Measurements from ENCODE around the gene TMEM255B.

The TMEM255B gene

DNA sequence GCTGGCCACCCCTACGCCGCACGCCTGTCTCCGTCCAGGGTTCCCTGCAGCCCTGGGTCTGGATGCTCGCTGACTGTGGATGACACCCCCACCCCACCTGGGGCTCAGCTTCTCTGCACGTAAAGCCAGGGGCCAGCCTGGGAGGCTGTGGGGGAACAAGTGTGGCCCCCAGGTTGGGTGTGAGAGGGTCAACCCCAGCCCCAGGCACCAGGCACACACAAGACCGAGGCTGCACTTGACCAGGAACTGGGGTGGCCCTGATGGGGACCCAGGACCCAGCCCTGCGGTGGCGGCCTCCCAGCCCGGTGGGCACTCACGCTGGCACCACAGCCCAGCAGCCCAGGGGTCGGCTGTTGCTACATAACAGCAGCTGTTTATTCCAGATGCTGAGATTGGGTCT is 63.2 kb downstream of the TMEM255B start:
- H3K36me3 ChIP-seq (ENCODE audit: insufficient read depth, low read length): peaks cover 58% of the 10 kb centered on the region
- no peak for TF ChIP-seq EZH2 (IDR thresholded peaks at IDR 0.05; ENCODE audit: borderline replicate concordance, low read length)
- TF ChIP-seq, protein P1, sequence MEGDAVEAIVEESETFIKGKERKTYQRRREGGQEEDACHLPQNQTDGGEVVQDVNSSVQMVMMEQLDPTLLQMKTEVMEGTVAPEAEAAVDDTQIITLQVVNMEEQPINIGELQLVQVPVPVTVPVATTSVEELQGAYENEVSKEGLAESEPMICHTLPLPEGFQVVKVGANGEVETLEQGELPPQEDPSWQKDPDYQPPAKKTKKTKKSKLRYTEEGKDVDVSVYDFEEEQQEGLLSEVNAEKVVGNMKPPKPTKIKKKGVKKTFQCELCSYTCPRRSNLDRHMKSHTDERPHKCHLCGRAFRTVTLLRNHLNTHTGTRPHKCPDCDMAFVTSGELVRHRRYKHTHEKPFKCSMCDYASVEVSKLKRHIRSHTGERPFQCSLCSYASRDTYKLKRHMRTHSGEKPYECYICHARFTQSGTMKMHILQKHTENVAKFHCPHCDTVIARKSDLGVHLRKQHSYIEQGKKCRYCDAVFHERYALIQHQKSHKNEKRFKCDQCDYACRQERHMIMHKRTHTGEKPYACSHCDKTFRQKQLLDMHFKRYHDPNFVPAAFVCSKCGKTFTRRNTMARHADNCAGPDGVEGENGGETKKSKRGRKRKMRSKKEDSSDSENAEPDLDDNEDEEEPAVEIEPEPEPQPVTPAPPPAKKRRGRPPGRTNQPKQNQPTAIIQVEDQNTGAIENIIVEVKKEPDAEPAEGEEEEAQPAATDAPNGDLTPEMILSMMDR (IDR thresholded peaks at IDR 0.05; ENCODE audit: low read length): no peak
- no peaks in the 10 kb centered on the region for H3K9me3 ChIP-seq (ENCODE audit: low read length)
- H3K4me2 ChIP-seq (ENCODE audit: low read length): no peak overlapping the region
- H3K79me2 ChIP-seq (ENCODE audit: insufficient read depth, low read length): no peaks in the 10 kb centered on the region
- H3K4me1 ChIP-seq (ENCODE audit: insufficient read depth, low read length, severe bottlenecking): no peaks in the 10 kb centered on the region
- H4K20me1 ChIP-seq (ENCODE audit: insufficient read depth, low read length): no peaks in the 10 kb centered on the region
- no peak overlapping the region for H3K9ac ChIP-seq (ENCODE audit: low read length)
- no peak overlapping the region for H2AFZ ChIP-seq (ENCODE audit: low read length)
- no peak overlapping the region for H3K27ac ChIP-seq (ENCODE audit: low read depth, low read length, poor library complexity, severe bottlenecking)
- no peaks in the 10 kb centered on the region for H3K9me2 ChIP-seq (ENCODE audit: low read depth, low read length)
- H3K4me3 ChIP-seq (ENCODE audit: low read depth, low read length, poor library complexity, severe bottlenecking): no peak overlapping the region
- no peaks in the 10 kb centered on the region for H3F3A ChIP-seq (ENCODE audit: insufficient read depth, low read length)
- H3K27me3 ChIP-seq (ENCODE audit: insufficient read depth, low read length): no peaks in the 10 kb centered on the region

DNA sequence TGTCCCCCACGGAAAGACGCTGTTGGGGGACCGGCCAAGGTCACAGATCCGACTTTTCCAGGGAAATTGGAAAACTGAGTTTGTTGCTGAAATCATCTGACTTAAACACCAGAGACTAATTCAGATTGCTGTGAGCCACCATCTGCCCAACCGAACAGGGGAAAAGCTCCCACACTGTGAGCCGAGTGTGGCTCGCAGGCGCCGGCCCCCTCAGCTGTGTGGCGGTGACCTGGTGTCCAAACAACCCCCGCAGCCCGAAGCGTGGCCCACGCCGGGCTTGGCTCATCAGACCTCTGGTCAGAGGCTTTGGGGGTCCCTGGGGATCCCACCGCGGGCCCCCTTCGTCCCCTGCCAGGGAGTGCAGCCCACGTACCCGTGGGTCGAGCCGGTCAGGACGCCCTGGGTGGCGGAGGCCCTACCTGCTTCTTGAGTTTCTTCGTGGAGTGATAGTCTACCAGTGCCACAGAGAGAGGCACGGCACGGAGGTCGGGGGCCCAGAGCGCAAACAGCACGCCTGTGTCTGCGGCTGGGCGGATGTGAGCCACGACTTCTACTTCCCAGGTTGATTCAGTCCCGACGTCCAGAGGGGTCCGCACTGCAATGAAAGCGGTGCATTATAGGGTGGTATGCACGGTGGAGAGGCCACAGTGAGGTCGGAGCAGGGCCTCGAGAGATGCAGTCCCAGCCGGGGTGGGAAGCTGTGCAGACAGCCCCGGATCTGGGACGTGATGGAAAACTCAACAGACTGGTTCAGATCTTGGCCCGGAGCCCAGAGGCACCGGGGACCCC is 64.1 kb downstream of the TMEM255B start:
- Histone ChIP-seq H3K4me3 (ENCODE audit: low read depth, low read length, poor library complexity, severe bottlenecking) (no peak overlapping the region), H3K27me3 (ENCODE audit: insufficient read depth, low read length) (no peaks in the 10 kb centered on the region), H3K9me2 (ENCODE audit: low read depth, low read length) (no peaks in the 10 kb centered on the region), H3K36me3 (ENCODE audit: insufficient read depth, low read length) (peaks cover 67% of the 10 kb centered on the region), H3K4me1 (ENCODE audit: insufficient read depth, low read length, severe bottlenecking) (no peaks in the 10 kb centered on the region), H3F3A (ENCODE audit: insufficient read depth, low read length) (no peaks in the 10 kb centered on the region), H3K79me2 (ENCODE audit: insufficient read depth, low read length) (no peaks in the 10 kb centered on the region), H3K9ac (ENCODE audit: low read length) (no peak overlapping the region), H3K9me3 (ENCODE audit: low read length) (no peaks in the 10 kb centered on the region), H2AFZ (ENCODE audit: low read length) (no peak overlapping the region), H3K4me2 (ENCODE audit: low read length) (no peak overlapping the region), H3K27ac (ENCODE audit: low read depth, low read length, poor library complexity, severe bottlenecking) (no peak overlapping the region), H4K20me1 (ENCODE audit: insufficient read depth, low read length) (no peaks in the 10 kb centered on the region)
- TF ChIP-seq, protein P1 (IDR thresholded peaks at IDR 0.05; ENCODE audit: low read length): no peak
- TF ChIP-seq EZH2 (IDR thresholded peaks at IDR 0.05; ENCODE audit: borderline replicate concordance, low read length): no peak

DNA sequence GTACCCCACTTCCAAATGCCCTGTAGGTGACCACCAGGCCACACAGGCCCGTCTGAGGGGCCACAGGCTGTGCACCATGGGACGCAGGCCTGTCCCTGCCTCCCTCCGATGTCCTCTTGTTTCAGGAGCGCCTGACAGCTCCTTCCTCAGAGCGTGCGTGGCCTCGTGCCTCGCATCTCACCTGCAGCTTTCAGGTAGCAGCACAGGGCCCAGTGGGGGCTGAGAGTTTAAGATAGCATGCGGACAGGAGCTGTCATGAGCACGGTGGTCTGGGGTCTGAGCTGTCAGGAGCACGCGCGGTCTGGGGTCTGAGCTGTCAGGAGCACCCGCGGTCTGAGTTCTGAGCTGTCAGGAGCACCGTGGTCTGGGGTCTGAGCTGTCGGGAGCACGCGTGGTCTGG is 64.7 kb downstream of the TMEM255B start:
- Histone ChIP-seq H3K4me1 (ENCODE audit: insufficient read depth, low read length, severe bottlenecking) (no peaks in the 10 kb centered on the region), H3K4me2 (ENCODE audit: low read length) (no peak overlapping the region), H4K20me1 (ENCODE audit: insufficient read depth, low read length) (no peaks in the 10 kb centered on the region), H3K4me3 (ENCODE audit: low read depth, low read length, poor library complexity, severe bottlenecking) (no peak overlapping the region), H3K9me3 (ENCODE audit: low read length) (no peaks in the 10 kb centered on the region), H3K9ac (ENCODE audit: low read length) (no peak overlapping the region), H3K27ac (ENCODE audit: low read depth, low read length, poor library complexity, severe bottlenecking) (no peak overlapping the region), H3K36me3 (ENCODE audit: insufficient read depth, low read length) (peaks cover 65% of the 10 kb centered on the region), H3K9me2 (ENCODE audit: low read depth, low read length) (no peaks in the 10 kb centered on the region), H3K27me3 (ENCODE audit: insufficient read depth, low read length) (no peaks in the 10 kb centered on the region), H2AFZ (ENCODE audit: low read length) (no peak overlapping the region), H3F3A (ENCODE audit: insufficient read depth, low read length) (no peaks in the 10 kb centered on the region), H3K79me2 (ENCODE audit: insufficient read depth, low read length) (no peaks in the 10 kb centered on the region)
- TF ChIP-seq, protein P1 (IDR thresholded peaks at IDR 0.05; ENCODE audit: low read length): no peak
- TF ChIP-seq EZH2 (IDR thresholded peaks at IDR 0.05; ENCODE audit: borderline replicate concordance, low read length): no peak

All from OCI-LY1 (cell line).